Activated effector memory CD4-positive, alpha-beta T cell treated with Interleukin-2 at 50 U/mL for 16 hours (primary cell): ENCODE data around the gene ADAM19.

Experiments
- DNase-seq: peaks from one replicate; pipeline ENCODE4 v3.0.0-alpha.2; 2020

The ADAM19 gene, protein sequence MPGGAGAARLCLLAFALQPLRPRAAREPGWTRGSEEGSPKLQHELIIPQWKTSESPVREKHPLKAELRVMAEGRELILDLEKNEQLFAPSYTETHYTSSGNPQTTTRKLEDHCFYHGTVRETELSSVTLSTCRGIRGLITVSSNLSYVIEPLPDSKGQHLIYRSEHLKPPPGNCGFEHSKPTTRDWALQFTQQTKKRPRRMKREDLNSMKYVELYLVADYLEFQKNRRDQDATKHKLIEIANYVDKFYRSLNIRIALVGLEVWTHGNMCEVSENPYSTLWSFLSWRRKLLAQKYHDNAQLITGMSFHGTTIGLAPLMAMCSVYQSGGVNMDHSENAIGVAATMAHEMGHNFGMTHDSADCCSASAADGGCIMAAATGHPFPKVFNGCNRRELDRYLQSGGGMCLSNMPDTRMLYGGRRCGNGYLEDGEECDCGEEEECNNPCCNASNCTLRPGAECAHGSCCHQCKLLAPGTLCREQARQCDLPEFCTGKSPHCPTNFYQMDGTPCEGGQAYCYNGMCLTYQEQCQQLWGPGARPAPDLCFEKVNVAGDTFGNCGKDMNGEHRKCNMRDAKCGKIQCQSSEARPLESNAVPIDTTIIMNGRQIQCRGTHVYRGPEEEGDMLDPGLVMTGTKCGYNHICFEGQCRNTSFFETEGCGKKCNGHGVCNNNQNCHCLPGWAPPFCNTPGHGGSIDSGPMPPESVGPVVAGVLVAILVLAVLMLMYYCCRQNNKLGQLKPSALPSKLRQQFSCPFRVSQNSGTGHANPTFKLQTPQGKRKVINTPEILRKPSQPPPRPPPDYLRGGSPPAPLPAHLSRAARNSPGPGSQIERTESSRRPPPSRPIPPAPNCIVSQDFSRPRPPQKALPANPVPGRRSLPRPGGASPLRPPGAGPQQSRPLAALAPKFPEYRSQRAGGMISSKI

DNA sequence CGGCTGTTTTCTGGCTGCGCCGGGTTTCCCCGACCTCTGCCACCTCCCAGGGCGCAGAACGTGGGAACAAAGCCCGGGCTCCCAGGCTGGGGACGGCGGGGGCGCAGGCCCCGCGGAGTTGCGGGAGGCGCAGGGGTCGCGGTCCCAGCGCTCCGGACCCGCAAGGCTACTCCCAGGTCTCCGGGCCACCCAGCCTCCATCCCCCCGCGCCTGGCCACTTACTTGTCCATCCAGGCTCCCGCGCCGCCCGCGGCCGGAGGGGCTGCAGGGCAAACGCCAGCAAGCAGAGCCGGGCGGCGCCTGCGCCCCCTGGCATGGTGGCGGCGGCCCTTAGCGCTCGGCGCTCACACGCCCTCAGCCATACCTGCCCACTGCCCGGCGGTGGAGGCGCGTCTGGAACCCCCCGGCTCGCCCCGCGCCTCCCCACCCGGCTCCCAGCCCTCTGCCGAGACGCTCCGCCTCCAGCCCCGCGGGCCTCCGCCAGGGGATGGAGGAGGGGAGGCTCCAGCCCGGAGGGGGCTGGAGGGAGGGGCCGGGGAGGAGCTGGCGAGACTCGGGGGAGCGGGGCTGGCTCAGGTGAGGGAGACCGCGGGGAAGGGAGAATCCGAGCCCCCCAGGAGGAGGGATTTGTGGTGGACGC lies at the start of gene ADAM19:
TSS of gene ADAM19 (minus strand) at position 395 of the 640 bp plus-strand sequence. CDS start at position 316, 79 bp downstream.
- peak; percentile 43 for DNase-seq

- DNase-seq: no peak
Measured at GRCh38 chr5:157624144-157624543, 48.6 kb upstream of the ADAM19 start.

- no peak for DNase-seq
Measured at GRCh38 chr5:157620776-157621175, 45.2 kb upstream of the ADAM19 start.

DNA sequence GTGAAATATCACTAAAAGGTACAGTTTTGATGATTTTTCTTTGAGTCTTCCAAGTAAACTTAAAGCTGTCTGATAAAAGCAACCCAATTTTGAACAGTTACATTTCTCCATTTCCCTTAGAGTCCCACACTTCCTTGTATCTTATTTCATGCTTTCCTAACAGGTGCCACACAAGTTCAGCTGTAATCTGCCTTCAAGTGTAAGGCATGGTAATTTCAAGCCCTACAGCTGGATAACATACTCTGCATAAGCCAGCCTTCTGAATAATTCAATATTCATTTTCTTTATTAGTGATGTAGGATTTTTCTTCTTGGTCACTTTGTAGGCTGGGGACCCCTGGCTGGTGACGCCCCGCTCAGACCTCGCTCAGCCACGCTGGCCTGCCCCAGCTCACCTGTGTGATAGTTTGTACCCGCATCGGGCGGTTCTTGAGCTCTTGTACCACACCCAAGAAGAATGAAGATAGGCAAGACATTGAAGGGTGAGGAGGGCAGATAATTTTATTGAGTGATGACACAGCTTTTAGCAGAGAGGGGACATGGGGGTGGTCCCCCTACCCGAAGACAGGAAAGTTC lies 42.7 kb upstream of the ADAM19 start:
- no peak for DNase-seq

- DNase-seq: no peak
Measured at GRCh38 chr5:157616785-157617184, 41.2 kb upstream of the ADAM19 start.

DNA sequence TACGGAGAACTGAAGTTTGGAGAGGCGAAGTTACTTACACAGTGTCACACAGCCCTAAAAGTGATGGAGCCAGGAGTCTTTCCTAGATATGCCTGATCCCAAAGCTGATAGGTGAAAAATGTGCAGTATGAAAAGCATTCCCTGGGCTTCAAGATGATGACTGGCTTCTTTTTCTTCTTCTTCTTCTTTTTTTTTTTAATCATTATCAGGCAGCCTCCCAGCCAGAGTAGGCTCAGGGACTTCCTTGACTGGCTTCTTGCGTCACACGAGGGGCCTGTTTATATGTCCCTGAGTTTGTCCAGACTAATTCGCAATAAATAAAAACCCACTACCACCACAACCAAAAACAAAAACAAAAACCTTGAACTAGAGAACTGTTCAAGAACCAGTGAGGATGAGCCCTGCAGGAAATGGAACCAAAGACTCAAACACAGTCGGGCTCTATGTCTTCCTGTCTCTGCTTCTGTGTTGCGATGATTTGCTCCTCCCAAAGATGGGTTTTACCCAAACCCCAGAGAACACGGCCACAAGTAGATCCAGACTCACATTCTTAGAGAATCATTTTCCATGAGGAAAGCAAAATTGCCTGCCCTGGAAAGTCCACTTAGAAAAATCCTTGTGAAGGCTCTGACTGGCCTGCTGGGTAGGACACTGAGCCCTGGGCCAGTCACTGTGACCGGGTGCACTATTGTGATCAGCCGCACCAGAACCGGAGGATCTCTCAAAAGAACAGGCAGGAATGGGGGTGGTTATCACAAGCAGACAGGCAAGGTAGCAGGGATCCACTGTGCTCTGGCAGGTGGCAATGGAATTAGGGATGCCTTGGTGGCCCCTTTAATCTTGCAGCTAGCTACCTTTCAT lies 38.0 kb upstream of the ADAM19 start:
- DNase-seq: no peak

DNA sequence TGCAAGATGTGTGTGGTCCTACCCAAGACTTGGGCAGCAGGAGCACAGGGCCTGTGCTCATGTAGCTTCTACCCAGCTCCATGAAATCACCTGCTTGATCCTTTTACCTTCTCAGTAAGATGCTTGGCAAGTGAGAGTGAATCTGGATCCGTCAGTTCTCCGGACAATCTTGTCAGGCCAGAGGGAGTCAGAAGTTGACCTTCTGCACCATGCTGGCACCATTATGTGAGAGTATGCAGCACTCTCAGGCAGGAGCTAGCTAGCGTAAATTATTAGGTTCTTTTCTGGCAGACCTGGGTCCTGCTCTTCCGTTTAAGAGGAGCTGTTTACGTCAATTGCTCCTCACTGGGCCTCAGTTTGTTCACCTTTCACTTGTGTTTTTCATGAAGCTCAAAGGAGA lies 37.0 kb upstream of the ADAM19 start:
- no peak for DNase-seq

DNA sequence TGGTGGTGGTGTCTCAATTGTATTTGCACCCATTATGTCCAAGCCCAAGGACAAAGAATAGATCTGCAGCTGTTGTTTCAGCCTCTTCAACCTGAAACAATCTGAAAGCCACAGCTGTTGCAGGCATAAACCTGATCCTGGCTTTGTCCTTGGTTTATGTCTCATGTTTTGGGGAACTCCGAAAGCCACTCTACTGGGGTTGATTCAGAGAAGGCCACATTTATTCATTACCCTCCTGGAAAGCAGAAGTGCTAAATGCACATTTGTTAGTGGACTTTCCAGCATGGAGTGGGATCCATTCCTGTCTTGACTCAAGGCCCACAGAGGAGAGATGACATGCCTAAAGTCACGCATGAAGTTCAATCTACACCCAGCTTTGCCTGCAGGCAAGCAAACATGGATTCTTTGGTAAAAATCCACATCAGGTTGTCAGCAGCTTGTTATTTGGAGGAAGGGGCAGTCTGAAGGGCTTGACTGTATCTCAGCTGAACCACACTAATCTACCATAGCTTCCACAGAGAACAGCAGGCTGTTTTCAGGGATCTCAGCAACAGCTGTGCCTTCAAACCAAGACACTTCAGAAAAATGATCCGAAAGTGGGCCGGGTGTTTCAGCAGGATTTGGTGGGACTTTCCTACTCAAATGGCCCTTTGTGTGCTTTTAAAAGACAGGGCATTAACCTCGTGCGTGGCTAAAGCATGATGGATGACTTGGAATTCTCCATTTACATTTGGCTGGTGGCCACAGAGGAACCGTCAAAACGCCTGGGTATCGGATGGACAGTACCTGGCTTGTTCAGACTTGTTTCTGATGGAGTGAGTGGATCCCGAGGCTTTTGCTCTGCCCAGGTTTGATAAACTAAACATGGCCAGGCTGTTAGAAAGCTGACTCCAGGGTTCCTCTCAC lies 36.2 kb upstream of the ADAM19 start:
- no peak for DNase-seq

DNA sequence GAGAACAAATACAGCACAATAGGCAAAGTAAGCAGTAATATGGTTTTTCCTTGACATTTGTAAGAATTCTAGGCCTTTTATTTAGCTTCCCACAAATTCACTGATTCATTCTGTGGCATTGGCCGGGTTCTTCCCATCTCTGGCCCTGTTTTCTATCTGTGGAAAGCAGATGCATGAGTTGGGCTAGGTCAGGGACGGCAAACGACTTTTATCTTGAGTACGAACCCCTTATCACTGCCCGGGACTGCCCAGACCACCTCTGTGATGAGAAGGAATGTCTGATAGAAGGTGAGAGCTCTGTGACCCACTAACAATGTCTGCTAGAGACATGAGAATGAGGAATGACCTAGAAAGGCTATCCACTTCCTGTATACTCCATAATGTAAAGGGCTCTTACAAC lies 35.4 kb upstream of the ADAM19 start:
- no peak for DNase-seq

DNA sequence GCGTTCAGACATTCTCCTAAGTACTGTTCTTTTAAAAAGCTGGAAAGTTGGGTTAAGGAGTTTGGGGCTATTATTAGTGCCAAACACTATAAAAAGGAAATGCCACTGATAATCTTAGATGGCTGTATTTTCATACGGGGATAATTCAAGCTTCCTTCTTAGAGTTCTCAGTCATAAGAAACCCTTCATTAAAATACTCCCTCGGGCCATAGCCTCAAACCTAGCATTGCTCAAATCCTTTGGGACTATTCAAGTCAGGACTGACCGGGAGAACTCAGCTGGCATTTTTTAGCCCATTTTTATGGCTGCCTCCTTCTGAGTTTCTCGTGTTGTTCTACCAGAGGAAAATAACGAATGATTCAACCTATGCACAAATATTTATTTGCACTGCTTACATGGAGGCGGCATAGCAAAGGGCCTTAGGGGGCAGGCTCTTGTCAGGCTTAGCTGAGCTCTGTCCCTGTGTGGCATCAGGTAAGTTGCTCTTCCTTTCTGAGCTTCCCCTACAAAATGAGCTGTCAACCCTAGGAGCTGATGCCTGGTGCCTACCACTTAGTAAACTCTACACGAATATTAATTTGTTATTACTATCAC lies 33.5 kb upstream of the ADAM19 start:
- no peak for DNase-seq

- peak; percentile 56 for DNase-seq
Measured at GRCh38 chr5:157607371-157608161, 32.0 kb upstream of the ADAM19 start.

GRCh38 chr5:157606046-157606445 lies 30.5 kb upstream of the ADAM19 start:
- no peak for DNase-seq

- peak; percentile 64 for DNase-seq
Measured at GRCh38 chr5:157603333-157604190, 28.0 kb upstream of the ADAM19 start.

- peak; percentile 23 for DNase-seq
Measured at GRCh38 chr5:157602505-157602904, 26.9 kb upstream of the ADAM19 start.

- DNase-seq: no peak
Measured at GRCh38 chr5:157600252-157600651, 24.7 kb upstream of the ADAM19 start.

- no peak for DNase-seq
Measured at GRCh38 chr5:157599565-157599964, 24.0 kb upstream of the ADAM19 start.

DNA sequence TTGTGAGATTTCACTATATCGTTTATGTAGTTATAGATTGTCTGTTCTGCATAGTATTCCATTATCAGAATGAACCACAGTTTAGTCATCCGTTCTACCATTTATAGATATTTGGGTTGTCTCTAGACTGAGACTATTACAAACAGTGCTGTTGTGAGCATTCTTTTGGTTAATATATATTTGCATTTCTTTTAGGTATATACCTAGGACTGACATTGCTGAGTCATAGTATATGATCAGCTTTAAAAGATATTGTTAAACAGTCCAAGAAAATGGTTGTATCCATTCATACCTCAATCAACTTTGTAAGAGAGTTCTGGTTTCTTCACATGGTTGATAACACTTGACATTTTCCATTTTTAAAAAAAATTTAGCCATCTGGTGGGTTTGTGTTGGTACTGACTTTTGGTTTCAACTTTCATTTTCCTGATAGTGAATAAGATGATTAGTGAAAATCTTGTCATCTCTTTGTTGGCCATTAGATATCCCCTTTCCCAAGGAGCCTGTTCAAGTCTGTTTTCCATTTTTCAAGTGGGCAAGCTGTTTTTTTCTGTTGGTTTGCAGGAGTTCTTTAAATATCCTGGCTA lies 22.9 kb upstream of the ADAM19 start:
- no peak for DNase-seq

DNA sequence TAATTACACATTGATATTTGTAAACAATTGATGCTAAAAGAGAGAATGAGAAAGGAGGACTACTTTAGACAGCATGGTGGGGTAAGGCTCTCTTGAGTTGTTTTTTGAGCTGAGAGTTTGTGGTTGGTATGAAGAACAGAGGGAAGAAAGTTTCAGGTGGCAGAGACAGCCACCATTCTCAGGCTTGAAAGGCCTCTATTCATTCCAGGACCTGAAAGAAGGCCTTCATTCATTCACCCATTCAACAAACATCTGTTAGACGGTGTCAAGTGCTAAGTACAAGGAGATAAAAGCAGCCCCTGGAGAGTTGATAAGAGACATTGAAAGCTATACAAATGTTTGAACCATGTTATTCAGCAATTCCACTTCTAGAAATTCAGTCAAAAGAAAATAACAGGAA lies 21.7 kb upstream of the ADAM19 start:
- DNase-seq: no peak
